DND-41 (cell line): Measurements from ENCODE around the gene CYP46A1.

ENCODE experiments used
- EZH2 ChIP-seq: IDR thresholded peaks from 3 replicates; pipeline ENCODE4 v1.6.1; 2012; ENCODE audit warnings: borderline replicate concordance, low read depth, mild to moderate bottlenecking, moderate library complexity, low read length, inconsistent platforms; ENCODE audit not compliant: severe bottlenecking
- TF ChIP-seq, protein P1 (sequence below): IDR thresholded peaks from 2 replicates; pipeline ENCODE4 v1.5.1; 2012; ENCODE audit warnings: borderline replicate concordance, low read length, moderate library complexity, mild to moderate bottlenecking; ENCODE audit not compliant: poor library complexity, severe bottlenecking; ENCODE audit errors: extremely low read depth

DNA sequence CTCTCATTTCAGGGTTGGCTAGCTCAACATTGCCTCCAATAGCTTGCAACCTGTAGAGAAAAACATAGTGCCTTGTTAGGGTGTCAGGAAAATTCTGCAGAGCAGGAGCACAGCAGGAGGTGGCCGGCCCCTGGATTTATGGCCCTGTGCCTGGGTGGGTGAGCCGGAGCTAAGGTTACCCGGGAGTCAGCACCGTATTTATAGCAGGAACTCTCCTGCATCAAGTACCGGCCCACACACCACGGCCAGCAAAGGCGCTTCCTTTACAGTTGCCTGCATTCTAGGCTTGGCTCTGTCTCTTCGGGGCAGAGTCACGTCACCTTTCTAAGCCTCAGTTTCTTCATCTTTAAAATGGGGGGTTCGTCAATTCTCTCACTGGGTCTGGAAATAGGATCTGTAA is 56.3 kb downstream of the CYP46A1 start:
- no peak for TF ChIP-seq EZH2
- TF ChIP-seq, protein P1, sequence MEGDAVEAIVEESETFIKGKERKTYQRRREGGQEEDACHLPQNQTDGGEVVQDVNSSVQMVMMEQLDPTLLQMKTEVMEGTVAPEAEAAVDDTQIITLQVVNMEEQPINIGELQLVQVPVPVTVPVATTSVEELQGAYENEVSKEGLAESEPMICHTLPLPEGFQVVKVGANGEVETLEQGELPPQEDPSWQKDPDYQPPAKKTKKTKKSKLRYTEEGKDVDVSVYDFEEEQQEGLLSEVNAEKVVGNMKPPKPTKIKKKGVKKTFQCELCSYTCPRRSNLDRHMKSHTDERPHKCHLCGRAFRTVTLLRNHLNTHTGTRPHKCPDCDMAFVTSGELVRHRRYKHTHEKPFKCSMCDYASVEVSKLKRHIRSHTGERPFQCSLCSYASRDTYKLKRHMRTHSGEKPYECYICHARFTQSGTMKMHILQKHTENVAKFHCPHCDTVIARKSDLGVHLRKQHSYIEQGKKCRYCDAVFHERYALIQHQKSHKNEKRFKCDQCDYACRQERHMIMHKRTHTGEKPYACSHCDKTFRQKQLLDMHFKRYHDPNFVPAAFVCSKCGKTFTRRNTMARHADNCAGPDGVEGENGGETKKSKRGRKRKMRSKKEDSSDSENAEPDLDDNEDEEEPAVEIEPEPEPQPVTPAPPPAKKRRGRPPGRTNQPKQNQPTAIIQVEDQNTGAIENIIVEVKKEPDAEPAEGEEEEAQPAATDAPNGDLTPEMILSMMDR = no peak
